Hematopoietic multipotent progenitor cell treated with erythropoietin and hydrocortisone succinate and interleukin-3 and kit ligand, for 6 days (in vitro differentiated cells): ENCODE measurements around the gene SH3D19.
"Not testable (repeated sequence)": the region's sequence is repeated elsewhere in the genome, so short reads cannot be mapped to it uniquely, and the experiment has no call there.

Experiments used
- DNase-seq: peaks from one replicate; pipeline ENCODE4 v3.0.0-alpha.2; 2015

SH3D19 gene

DNA sequence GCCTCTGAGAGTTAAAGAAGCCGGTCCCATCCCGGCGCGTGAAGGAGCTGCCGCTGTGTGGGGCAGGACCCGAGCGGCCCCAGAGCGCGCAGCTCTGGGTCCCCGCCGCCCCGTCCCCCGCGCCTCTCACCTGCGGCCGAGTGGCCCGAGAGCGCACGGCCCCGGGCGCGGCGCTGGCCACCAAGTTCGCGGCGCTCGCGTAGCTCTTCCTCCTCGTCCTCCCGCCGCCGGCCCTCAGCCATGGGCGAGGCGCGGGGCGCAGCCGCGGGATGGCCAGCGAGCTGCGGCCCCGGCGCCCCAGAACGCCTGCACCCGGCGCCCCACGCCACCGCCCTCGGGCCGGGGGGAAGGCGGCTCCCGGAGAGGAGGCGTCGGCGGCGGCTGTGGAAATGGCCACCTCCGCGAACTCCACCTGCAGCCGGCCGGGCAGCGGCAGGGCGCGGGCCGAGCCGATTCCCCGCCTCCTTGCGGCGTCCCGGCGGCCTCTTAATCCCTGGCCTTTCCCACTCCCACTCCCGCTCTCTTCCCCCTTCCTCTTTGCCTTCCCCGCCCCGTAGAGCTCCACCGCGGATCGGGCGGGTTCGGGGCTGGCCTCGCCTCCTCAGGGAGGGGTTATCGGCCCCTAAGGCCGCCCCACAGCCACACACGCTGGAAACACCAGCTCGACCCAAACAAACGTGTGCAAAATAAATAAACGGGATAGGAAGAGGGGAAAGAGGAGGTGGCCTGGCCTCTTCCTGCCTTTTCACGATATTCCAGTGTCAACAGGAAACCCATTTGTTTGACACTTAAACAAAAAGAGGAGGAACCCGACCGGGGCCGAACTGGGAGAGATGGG is at the start of gene SH3D19:
TSS of gene SH3D19 (minus strand) at position 495 of the 838 bp plus-strand sequence. CDS start at position 242, 253 bp downstream.
- DNase-seq: no peak

GRCh38 chr4:151362404-151363164 is 37.2 kb upstream of the SH3D19 start:
- DNase-seq: peak; percentile 92

GRCh38 chr4:151361966-151362365 is 36.6 kb upstream of the SH3D19 start:
- no peak for DNase-seq

- no peak for DNase-seq
Observed at GRCh38 chr4:151361126-151361525, 35.7 kb upstream of the SH3D19 start.

DNA sequence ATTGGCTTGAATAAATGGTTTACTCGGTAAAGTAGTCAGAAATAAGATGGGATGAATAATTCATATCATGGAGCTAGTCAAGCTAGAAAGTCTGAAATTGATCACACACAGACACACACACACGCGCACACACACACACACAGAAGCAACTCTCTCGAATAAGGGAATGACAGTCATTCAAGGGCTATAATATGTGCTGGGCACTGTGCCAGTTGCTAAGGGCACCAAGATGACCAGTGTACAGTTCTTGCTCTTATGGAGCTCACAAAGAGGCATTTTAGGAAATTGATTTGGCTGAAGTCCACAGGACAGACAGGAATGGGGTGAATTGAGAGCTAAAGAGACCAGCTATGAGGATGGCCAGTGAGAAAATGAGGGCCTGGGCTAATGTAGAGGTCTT is 34.2 kb upstream of the SH3D19 start:
- DNase-seq: no peak

- DNase-seq: no peak
Observed at GRCh38 chr4:151358266-151358665, 32.9 kb upstream of the SH3D19 start.

GRCh38 chr4:151356510-151356909 is 31.1 kb upstream of the SH3D19 start:
- DNase-seq: no peak

DNA sequence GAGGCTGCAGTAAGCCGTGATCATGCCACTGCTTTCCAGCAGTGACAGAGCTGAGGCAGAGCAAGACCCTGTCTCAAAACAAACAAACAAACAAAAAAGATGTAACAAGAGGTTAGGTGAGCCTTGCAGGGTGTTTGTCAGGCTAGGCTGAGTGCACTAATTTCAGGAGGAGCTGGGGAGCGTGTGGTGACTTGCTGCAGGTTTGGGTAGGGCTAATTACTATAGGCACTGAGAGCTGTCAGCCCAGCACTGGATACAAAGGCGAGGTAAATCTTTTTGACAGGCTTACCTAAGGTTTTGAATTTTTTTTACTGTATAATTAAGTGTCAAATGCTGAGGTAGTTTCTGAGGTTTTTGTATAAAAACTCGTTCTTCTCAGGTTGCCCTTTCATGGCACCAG is 29.8 kb upstream of the SH3D19 start:
- no peak for DNase-seq

DNA sequence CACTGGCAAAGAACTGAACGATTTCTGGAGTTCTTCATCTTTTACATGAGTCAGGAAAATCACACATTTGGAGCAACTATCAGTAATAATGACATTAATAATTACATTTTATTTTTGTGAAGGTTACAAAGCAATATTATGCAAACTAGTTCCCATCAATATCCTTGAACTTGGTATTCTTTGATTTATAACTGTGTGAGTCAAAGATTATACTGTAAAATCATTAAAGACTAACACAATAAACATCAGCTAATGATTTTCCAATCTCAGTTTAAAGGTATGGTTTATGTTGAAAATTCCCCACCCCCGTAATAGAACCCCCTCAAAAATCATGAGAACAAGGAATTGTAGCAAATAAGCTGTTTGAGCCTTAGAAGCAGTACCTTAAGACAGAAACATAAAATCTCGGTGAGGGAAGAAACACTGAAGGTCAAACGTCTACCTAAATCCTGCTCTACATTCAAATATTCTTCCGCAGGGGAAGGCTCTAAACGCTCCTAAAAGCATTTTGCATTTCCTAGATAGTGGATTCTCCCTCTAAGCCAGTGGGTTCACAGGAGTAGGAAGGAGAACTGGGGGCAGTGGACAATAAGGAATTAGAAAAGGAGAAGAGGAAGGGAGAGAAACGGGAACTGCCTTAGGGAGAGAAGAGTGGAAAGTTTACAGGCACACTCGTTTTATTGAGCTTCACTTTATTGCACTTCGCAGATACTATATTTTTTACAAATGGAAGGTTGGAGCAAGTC is 22.3 kb upstream of the SH3D19 start:
- no peak for DNase-seq

- no peak for DNase-seq
Observed at GRCh38 chr4:151344948-151345347, 19.5 kb upstream of the SH3D19 start.

DNA sequence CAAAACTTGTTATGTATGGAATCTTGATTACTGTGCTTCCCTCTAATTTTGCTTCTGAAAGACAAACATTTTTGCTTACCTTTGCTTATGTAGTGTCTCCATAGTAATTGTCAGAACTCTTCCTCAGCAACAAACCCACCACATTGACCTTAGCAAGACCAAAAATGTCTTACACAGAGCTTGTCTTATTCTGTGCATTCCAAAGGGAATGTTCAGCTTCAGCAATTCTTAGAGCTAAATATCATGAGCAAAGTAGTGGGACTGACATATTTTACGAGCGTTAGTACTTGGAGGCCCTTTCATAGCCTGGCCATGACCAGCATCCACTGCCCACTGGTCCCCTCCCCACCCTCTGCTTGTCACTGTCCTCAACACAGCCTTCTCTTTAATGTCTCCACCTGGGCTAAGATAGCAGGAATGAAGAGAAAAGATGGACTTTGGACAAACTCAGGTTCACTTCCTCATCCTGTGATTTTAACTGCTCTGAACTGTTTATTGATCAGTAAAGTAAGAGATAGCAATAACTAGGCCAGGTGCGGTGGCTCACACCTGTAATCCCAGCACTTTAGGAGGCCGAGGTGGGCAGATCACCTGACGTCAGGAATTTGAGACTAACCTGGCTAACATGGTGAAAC is 15.5 kb upstream of the SH3D19 start:
- no peak for DNase-seq

GRCh38 chr4:151339467-151339866 is 14.1 kb upstream of the SH3D19 start:
- no peak for DNase-seq

- DNase-seq: peak; percentile 11
Observed at GRCh38 chr4:151331276-151332042, 6.1 kb upstream of the SH3D19 start.

DNA sequence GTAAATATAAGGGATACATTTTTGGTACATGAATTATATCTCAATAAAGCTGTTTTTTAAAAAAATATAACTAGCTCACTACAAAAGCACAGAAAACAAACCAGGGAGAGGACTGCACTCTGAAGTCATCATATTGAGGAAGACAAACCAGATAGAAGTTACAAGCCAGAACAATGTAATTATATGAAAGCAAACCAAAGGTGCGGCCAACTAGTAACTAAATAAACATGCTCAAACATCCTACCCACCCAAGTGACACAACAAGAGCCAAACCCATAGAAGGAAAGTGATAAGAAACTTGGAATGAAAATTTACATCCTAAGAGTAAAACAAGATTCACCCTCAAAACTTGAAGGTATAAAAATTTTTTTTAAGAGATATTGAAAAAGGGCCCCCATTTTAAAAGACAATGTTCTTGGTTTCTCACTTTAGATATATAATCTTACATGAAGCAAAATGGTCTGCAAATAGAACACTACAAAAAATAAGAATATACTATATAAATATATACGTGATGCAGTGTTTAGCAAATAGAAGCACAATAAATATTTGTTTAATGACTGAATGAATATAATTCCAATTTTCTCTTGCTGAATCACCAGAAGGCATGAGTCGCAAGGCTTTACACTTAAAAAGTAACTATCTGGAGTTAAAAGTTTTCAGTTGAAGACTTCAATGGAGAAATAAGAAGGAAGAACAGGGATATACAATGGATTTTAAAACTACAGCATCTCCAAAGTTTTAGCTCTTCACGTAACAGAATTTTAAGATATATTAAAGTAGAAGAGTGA is 4.0 kb upstream of the SH3D19 start:
- DNase-seq: no peak

DNA sequence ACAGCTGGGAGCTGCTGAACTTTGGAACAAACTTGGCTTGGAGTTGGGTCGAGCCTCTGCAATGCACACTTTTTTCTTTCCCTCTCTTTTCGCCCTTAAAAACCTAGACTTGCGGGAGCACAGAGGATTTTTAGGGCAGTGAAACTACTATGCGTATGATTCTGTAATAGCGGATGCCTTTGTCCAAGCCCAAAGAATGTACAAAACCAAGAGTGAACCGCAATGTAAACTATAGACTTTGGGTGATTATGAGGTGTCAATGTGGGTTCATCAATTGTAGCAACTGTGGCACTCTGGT is 493 bp upstream of the SH3D19 start:
- DNase-seq: no peak

GRCh38 chr4:151324752-151325110 is 674 bp downstream of the SH3D19 start:
- DNase-seq: peak; percentile 5

DNA sequence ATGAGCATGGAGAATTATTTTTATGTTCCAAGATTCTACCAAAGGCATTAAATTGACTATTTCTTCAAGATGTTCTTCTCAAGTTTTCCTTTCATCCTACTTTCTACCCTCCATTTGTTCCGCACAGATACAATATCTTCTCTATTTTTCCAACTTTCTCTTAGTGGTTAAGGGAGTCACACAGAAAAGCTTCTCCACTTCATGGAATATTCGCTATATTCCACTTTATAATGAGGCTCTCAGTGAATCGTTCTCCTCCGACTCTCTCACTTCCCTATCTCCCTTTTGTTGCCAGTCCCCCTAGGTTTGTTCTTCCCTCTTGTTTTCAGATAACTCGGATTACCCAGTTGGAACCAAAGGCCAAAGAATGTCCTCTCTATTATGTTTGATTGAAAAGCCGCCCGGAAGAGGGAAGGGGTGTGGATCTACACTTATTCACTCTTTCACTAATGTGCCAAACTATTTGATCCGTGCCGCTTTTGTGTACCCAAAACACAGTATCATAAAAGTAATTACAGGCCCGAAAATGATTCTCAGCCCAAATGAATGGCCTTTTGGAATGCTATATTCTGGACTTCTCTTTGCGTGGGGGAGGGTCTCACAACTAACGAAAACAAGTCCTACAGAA is 1.2 kb downstream of the SH3D19 start:
- no peak for DNase-seq

DNA sequence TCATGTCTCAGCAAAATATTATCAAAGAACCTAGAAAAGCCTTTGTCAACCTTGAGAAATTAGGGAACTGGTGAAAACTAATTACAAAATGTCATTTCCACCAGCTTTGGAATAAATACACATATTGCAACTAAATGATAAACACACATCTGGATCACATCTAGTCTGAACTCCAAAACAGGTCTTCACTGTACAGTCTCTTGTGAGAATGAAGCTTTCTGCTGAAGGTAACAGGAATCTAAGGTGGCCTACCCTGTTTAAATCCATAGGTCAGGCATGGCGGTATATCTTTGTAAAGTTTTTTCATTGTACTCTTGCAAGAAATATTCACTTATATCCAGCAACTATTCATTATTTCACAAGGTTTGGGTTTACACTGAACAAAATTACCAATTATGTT is 1.7 kb downstream of the SH3D19 start:
- no peak for DNase-seq

DNA sequence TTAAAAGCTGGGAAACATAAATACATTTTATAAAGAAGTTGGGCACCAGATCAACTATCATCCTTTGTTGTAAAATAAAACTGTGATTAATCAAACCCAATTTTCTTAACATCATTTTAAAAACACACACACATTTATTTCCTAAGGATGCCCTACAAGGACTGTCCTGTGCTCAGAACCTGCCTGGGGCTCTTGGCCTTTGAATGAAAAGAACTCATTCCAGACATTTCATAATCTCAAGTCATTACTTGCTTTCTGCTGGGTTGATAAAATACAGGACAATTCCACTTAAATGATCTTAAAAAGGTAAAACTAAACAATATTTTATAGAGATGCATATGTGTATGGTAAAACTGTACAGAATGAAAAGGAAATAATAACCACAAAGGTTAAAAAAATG is 2.8 kb downstream of the SH3D19 start:
- no peak for DNase-seq

- not testable (repeated sequence) for DNase-seq
Observed at GRCh38 chr4:151322161-151322560, 3.2 kb downstream of the SH3D19 start.

DNA sequence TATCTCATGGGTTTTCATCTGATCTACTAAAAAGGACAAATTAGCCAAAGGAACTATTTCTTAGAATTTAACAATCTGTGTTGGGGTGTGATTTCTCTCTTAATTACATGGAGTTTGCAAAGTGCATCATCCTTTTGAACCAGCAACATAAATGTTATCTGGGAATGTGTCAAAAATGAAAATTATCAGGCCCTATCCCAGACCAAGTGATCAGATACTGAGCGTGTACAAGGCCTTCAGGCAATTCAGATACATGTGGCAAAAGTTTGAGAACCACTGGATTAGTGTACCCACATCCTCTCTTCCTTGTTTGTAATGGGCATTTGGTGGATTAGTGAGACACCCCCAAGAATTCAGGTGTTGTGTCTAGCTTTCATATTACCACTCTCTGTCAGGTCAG is 3.8 kb downstream of the SH3D19 start:
- no peak for DNase-seq
